ENCODE data around the gene FAIM2. TPM values are rescaled to one million over a fixed set of nuclear protein-coding genes. Genes with fewer than 3 reads are reported as not detected.

FAIM2 gene
- polyA plus RNA-seq, 1 donor from 2014 or later = 5.3 TPM

DNA sequence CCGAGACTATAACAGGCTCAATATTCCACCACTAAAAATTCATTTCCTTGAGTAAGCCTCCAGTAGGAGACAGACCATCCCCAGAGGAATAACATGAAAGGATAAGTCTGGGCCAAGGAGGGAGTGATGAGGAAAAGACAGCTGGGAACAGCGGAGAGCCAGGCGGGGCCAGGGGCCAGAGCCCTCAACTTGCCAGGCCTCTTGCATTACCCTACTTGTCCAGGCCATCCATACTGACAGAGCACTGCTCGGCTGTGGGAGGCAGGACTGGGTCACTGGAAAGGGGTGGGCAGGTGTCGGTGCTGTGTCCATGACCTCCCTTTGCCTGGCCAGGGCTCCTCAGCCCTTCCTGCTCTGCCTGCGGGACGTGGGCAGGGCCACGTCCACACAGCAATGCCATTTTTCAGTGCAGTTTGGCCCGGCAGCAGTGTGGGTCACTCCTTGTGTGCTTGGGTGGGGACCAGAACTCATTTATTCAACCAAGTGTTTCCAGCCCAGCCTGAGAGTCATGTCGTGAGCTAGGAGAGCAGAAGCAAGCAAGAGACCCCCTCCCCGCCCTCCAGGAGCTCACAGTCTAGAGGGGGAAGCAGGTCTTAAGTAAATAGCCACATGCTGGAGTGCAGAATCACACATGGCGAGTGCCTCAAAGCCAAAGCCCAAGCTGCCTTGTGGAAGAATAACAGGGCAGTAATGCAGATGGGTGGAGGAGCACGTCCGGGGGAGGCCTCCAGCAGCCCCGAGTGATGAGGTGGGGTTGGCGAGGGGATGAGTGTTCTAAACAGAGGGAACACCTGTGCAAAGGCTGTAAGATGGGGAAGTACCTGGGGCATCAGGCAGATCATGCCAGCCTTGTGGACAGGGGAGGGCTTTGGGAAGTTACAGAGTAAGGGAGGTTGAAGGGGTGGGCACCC, 8.9 kb upstream of the FAIM2 start:
- H3F3A ChIP-seq (ENCODE audit: insufficient read depth, low read length, poor library complexity, severe bottlenecking) = no peaks in the 10 kb centered on the region
- H3K4me3 ChIP-seq (ENCODE audit: low read length) = no peak overlapping the region
- H3K4me2 ChIP-seq (ENCODE audit: low read length) = no peak overlapping the region
- H3K36me3 ChIP-seq (ENCODE audit: insufficient read depth, low read length) = no peaks in the 10 kb centered on the region
- no peaks in the 10 kb centered on the region for H3K9me2 ChIP-seq (ENCODE audit: insufficient read depth, low read length)
- H4K20me1 ChIP-seq (ENCODE audit: insufficient read depth) = no peaks in the 10 kb centered on the region
- H2AFZ ChIP-seq (ENCODE audit: low read depth, low read length) = no peak overlapping the region
- no peaks in the 10 kb centered on the region for H3K79me2 ChIP-seq (replicated peaks; ENCODE audit: insufficient read depth, low read length)
- H3K27ac ChIP-seq (ENCODE audit: low read length) = no peak overlapping the region
- H3K9me3 ChIP-seq (ENCODE audit: low read length) = no peaks in the 10 kb centered on the region
- TF ChIP-seq EZH2 (IDR thresholded peaks at IDR 0.05; ENCODE audit: borderline replicate concordance, insufficient read depth, low read length, poor library complexity, severe bottlenecking) = no peak
- no peak for TF ChIP-seq POLR2AphosphoS5 (IDR thresholded peaks at IDR 0.05)
- TF ChIP-seq, protein P1, sequence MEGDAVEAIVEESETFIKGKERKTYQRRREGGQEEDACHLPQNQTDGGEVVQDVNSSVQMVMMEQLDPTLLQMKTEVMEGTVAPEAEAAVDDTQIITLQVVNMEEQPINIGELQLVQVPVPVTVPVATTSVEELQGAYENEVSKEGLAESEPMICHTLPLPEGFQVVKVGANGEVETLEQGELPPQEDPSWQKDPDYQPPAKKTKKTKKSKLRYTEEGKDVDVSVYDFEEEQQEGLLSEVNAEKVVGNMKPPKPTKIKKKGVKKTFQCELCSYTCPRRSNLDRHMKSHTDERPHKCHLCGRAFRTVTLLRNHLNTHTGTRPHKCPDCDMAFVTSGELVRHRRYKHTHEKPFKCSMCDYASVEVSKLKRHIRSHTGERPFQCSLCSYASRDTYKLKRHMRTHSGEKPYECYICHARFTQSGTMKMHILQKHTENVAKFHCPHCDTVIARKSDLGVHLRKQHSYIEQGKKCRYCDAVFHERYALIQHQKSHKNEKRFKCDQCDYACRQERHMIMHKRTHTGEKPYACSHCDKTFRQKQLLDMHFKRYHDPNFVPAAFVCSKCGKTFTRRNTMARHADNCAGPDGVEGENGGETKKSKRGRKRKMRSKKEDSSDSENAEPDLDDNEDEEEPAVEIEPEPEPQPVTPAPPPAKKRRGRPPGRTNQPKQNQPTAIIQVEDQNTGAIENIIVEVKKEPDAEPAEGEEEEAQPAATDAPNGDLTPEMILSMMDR (IDR thresholded peaks at IDR 0.05; ENCODE audit: poor library complexity, severe bottlenecking) = no peak
- TF ChIP-seq TAF1 (IDR thresholded peaks at IDR 0.05; ENCODE audit: low read depth) = no peak
- no peak for TF ChIP-seq MXI1 (conservative IDR thresholded peaks at IDR 0.05; ENCODE audit: poor library complexity, severe bottlenecking)
- TF ChIP-seq RAD21 (conservative IDR thresholded peaks at IDR 0.05) = no peak
- TF ChIP-seq EP300 (conservative IDR thresholded peaks at IDR 0.05; ENCODE audit: poor library complexity, severe bottlenecking) = no peak
- TF ChIP-seq SMC3 (conservative IDR thresholded peaks at IDR 0.05; ENCODE audit: poor library complexity) = no peak
- H3K27me3 ChIP-seq (ENCODE audit: insufficient read depth, low read depth, low read length) = no peaks in the 10 kb centered on the region
- no peak overlapping the region for H3K9ac ChIP-seq (ENCODE audit: low read length)

DNA sequence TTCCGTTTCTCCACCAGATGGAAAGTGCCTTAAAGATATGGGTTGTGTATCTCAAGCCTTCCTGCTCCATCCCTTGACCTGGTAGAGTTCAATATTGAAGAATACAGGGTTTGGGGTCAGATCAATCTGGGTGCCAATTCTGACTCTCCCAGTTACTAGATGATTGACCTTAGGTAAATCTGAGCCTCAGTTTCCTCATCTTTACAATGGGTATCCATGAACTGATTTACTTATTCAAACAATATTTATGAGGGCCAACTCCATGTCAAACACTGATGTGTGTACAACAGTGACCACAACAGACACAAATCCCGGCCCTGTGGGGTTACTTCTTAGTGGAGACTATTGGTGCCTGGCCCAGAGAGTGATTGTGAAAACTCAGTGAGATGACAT, 7.5 kb upstream of the FAIM2 start:
- Histone ChIP-seq H3K4me3 (ENCODE audit: low read length) (no peak overlapping the region), H3K9ac (ENCODE audit: low read length) (no peak overlapping the region), H3K9me3 (ENCODE audit: low read length) (no peaks in the 10 kb centered on the region), H3F3A (ENCODE audit: insufficient read depth, low read length, poor library complexity, severe bottlenecking) (no peaks in the 10 kb centered on the region), H2AFZ (ENCODE audit: low read depth, low read length) (no peak overlapping the region), H3K9me2 (ENCODE audit: insufficient read depth, low read length) (no peaks in the 10 kb centered on the region), H3K27me3 (ENCODE audit: insufficient read depth, low read depth, low read length) (no peaks in the 10 kb centered on the region), H3K4me2 (ENCODE audit: low read length) (no peak overlapping the region), H3K36me3 (ENCODE audit: insufficient read depth, low read length) (no peaks in the 10 kb centered on the region), H3K27ac (ENCODE audit: low read length) (no peak overlapping the region), H3K79me2 (replicated peaks; ENCODE audit: insufficient read depth, low read length) (no peaks in the 10 kb centered on the region), H4K20me1 (ENCODE audit: insufficient read depth) (no peaks in the 10 kb centered on the region)
- no peak for TF ChIP-seq TAF1 (IDR thresholded peaks at IDR 0.05; ENCODE audit: low read depth)
- TF ChIP-seq EZH2 (IDR thresholded peaks at IDR 0.05; ENCODE audit: borderline replicate concordance, insufficient read depth, low read length, poor library complexity, severe bottlenecking) = no peak
- TF ChIP-seq, protein P2, sequence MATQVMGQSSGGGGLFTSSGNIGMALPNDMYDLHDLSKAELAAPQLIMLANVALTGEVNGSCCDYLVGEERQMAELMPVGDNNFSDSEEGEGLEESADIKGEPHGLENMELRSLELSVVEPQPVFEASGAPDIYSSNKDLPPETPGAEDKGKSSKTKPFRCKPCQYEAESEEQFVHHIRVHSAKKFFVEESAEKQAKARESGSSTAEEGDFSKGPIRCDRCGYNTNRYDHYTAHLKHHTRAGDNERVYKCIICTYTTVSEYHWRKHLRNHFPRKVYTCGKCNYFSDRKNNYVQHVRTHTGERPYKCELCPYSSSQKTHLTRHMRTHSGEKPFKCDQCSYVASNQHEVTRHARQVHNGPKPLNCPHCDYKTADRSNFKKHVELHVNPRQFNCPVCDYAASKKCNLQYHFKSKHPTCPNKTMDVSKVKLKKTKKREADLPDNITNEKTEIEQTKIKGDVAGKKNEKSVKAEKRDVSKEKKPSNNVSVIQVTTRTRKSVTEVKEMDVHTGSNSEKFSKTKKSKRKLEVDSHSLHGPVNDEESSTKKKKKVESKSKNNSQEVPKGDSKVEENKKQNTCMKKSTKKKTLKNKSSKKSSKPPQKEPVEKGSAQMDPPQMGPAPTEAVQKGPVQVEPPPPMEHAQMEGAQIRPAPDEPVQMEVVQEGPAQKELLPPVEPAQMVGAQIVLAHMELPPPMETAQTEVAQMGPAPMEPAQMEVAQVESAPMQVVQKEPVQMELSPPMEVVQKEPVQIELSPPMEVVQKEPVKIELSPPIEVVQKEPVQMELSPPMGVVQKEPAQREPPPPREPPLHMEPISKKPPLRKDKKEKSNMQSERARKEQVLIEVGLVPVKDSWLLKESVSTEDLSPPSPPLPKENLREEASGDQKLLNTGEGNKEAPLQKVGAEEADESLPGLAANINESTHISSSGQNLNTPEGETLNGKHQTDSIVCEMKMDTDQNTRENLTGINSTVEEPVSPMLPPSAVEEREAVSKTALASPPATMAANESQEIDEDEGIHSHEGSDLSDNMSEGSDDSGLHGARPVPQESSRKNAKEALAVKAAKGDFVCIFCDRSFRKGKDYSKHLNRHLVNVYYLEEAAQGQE (IDR thresholded peaks at IDR 0.05; ENCODE audit: borderline replicate concordance) = no peak
- no peak for TF ChIP-seq RAD21 (conservative IDR thresholded peaks at IDR 0.05)
- TF ChIP-seq MXI1 (conservative IDR thresholded peaks at IDR 0.05; ENCODE audit: poor library complexity, severe bottlenecking) = no peak
- no peak for TF ChIP-seq EP300 (conservative IDR thresholded peaks at IDR 0.05; ENCODE audit: poor library complexity, severe bottlenecking)
- TF ChIP-seq SMC3 (conservative IDR thresholded peaks at IDR 0.05; ENCODE audit: poor library complexity) = no peak
- TF ChIP-seq, protein P1 (IDR thresholded peaks at IDR 0.05; ENCODE audit: poor library complexity, severe bottlenecking) = no peak

Data from neural cell (in vitro differentiated cells).